GM19395 (cell line): ENCODE measurements around the gene ACTN4.
A peak's percentile ranks its signal among the peaks of the same experiment; 100 is the strongest.
"Not testable (repeated sequence)": the region's sequence is repeated elsewhere in the genome, so short reads cannot be mapped to it uniquely, and the experiment has no call there.

Experiments
- ATAC-seq: cut with Tn5 transposase; IDR thresholded peaks from one replicate; pipeline ENCODE4 v1.9.1; 2021; ENCODE audit warnings: mild to moderate bottlenecking, moderate library complexity; ENCODE audit not compliant: unreplicated experiment

The ACTN4 gene

GRCh38 chr19:38647368-38647965 is at the start of gene ACTN4:
TSS of gene ACTN4 (plus strand) at chr19:38647649. CDS start at chr19:38647746, 97 bp downstream.
- peak; percentile 80 for ATAC-seq

GRCh38 chr19:38599722-38600121 is 47.7 kb upstream of the ACTN4 start:
- no peak for ATAC-seq

- not testable (repeated sequence) for ATAC-seq
Observed at GRCh38 chr19:38602856-38603255, 44.6 kb upstream of the ACTN4 start.

GRCh38 chr19:38606131-38606530 is 41.3 kb upstream of the ACTN4 start:
- no peak for ATAC-seq

GRCh38 chr19:38614289-38614688 is 33.2 kb upstream of the ACTN4 start:
- ATAC-seq: no peak

GRCh38 chr19:38615007-38615581 is 32.4 kb upstream of the ACTN4 start:
- ATAC-seq: no peak

- no peak for ATAC-seq
Observed at GRCh38 chr19:38616265-38616664, 31.2 kb upstream of the ACTN4 start.

GRCh38 chr19:38617283-38617763 is 30.1 kb upstream of the ACTN4 start:
- ATAC-seq: no peak

- peak; percentile 60 for ATAC-seq
Observed at GRCh38 chr19:38617764-38618589, 29.5 kb upstream of the ACTN4 start, which contains the start of gene MAP4K1. TSS of gene MAP4K1 (minus strand) at chr19:38617953. CDS start at chr19:38617895, 58 bp downstream.

- peak; percentile 57 for ATAC-seq
Observed at GRCh38 chr19:38618590-38619360, 28.7 kb upstream of the ACTN4 start, which contains the start of gene EIF3K. TSS of gene EIF3K (plus strand) at chr19:38619188. CDS start at chr19:38619269, 81 bp downstream.

- no peak for ATAC-seq
Observed at GRCh38 chr19:38619361-38620174, 27.9 kb upstream of the ACTN4 start.

- ATAC-seq: no peak
Observed at GRCh38 chr19:38624822-38625221, 22.6 kb upstream of the ACTN4 start.

- no peak for ATAC-seq
Observed at GRCh38 chr19:38626401-38626800, 21.0 kb upstream of the ACTN4 start.

- no peak for ATAC-seq
Observed at GRCh38 chr19:38629568-38629967, 17.9 kb upstream of the ACTN4 start.

- not testable (repeated sequence) for ATAC-seq
Observed at GRCh38 chr19:38631301-38631700, 16.1 kb upstream of the ACTN4 start.

- ATAC-seq: not testable (repeated sequence)
Observed at GRCh38 chr19:38631811-38632475, 15.5 kb upstream of the ACTN4 start.

- ATAC-seq: no peak
Observed at GRCh38 chr19:38632476-38633213, 14.8 kb upstream of the ACTN4 start.

- ATAC-seq: no peak
Observed at GRCh38 chr19:38634757-38635482, 12.5 kb upstream of the ACTN4 start.
